Thyroid gland (tissue), 4 donors: ENCODE data around the gene CDC42EP4. TPM values are rescaled to one million over a fixed set of nuclear protein-coding genes. Genes with fewer than 3 reads are reported as not detected.
A peak's percentile ranks its signal among the peaks of the same experiment; 100 is the strongest.
"Not testable (repeated sequence)": the region's sequence is repeated elsewhere in the genome, so short reads cannot be mapped to it uniquely, and the experiment has no call there.

Experiments used
- DNase-seq, 2 donors: peaks; one replicate each; pipeline ENCODE4 v3.0.0-alpha.2; 2019
- H3K27ac ChIP-seq, 3 donors: fragments of 200-600 bp; sonication (generic); 1 replicate in 2 of 3; 2 replicates in 1 of 3; pipeline ENCODE4 v1.5.1; 2016 to 2019; ENCODE audit warnings: mild to moderate bottlenecking in 1 of 3, moderate library complexity in 1 of 3
- H3K27me3 ChIP-seq: fragments of 200-600 bp; sonication (generic); one replicate; pipeline ENCODE4 v1.5.1; 2019
- H3K36me3 ChIP-seq, 2 donors: fragments of 200-600 bp; sonication (generic); one replicate each; pipeline ENCODE4 v1.5.1; 2016 to 2019
- H3K4me1 ChIP-seq, 2 donors: fragments of 200-600 bp; sonication (generic); one replicate each; pipeline ENCODE4 v1.5.1; 2017 to 2019
- H3K4me3 ChIP-seq, 3 donors: fragments of 200-600 bp; sonication (generic); replicated peaks in 1 of 3; 1 replicate in 2 of 3; 2 replicates in 1 of 3; pipeline ENCODE4 v1.5.1; 2016; ENCODE audit warnings: mild to moderate bottlenecking in 1 of 3
- H3K9me3 ChIP-seq: fragments of 200-600 bp; sonication (generic); one replicate; pipeline ENCODE4 v1.5.1; 2017
- CTCF ChIP-seq, 6 experiments: fragments of 200-600 bp in 3 of 6; fragments of 450-650 bp in 3 of 6; sonication (generic) in 3 of 6; IDR thresholded peaks; one replicate each; pipeline ENCODE4 v1.5.1; 2016 to 2019; ENCODE audit warnings: antibody characterized with exemption in 6 of 6, mild to moderate bottlenecking in 2 of 6, inconsistent platforms in 1 of 6, moderate library complexity in 1 of 6
- POLR2A ChIP-seq, 2 donors: fragments of 450-650 bp; IDR thresholded peaks; one replicate each; pipeline ENCODE4 v1.6.1; 2017; ENCODE audit warnings: antibody characterized with exemption in 2 of 2, mild to moderate bottlenecking in 2 of 2, moderate library complexity in 1 of 2
- WGBS, 2 donors: methylation state at CpG; one replicate each; pipeline ENCODE4 v1.1.5; 2017; 5-methylcytosine and 5-hydroxymethylcytosine counted together
- intact Hi-C: fragments of 100-400 bp; cut with DNase I; formaldehyde crosslinking; loops from one replicate; pipeline ENCODE4 v1.15.1; 2023
- total RNA-seq, 4 donors: library from RNA; depleted of rRNA; stranded (reverse); fragments of >200 nt; gene quantifications; one replicate each; pipeline ENCODE4 v1.2.3, GENCODE V29; 2016

The CDC42EP4 gene
- total RNA-seq, 4 donors from 2014 or later = 68.7 to 172 (median 97.3) TPM

- WGBS, 2 donors = 0% methylated on average over 6 to 12 of the region's 38 CpGs
- DNase-seq = no peak
- intact Hi-C loops = no loop called here
These were observed 397 bp downstream of the CDC42EP4 start for GRCh38 chr17:73311428-73311780.

GRCh38 chr17:73309727-73310596 lies 1.8 kb downstream of the CDC42EP4 start:
- H3K4me1 ChIP-seq = peaks cover 49 to 53% of the 10 kb centered on the region in 2 donors
- peak overlapping the region; percentile 63 to 99 (median 99) for H3K4me3 ChIP-seq
- no peaks in the 10 kb centered on the region for H3K36me3 ChIP-seq
- TF ChIP-seq CTCF (IDR thresholded peaks at IDR 0.05) = no peak
- peak in 1 of 2 donors; percentile 16 for TF ChIP-seq POLR2A (IDR thresholded peaks at IDR 0.05)
- H3K9me3 ChIP-seq = no peaks in the 10 kb centered on the region
- 11 to 17% methylated on average over 18 to 21 of the region's 21 CpGs for WGBS, 2 donors
- peak overlapping the region; percentile 96 to 100 (median 96) for H3K27ac ChIP-seq
- peak; percentile 51 to 53 for DNase-seq
- H3K27me3 ChIP-seq = no peaks in the 10 kb centered on the region
- intact Hi-C loops = no loop called here

More at GRCh38 chr17:73311428-73311780, 397 bp downstream of the CDC42EP4 start:
- H3K4me3 ChIP-seq = peak overlapping the region; percentile 63 to 99 (median 99)
- no peaks in the 10 kb centered on the region for H3K9me3 ChIP-seq
- H3K27me3 ChIP-seq = no peaks in the 10 kb centered on the region
- H3K36me3 ChIP-seq = no peaks in the 10 kb centered on the region
- peak overlapping the region; percentile 96 to 100 (median 96) for H3K27ac ChIP-seq
- TF ChIP-seq POLR2A (IDR thresholded peaks at IDR 0.05) (no peak), CTCF (IDR thresholded peaks at IDR 0.05) (peak in 1 of 6 experiments; percentile 19)
- H3K4me1 ChIP-seq = peaks cover 35 to 39% of the 10 kb centered on the region in 2 donors

GRCh38 chr17:73308959-73309358 lies 2.8 kb downstream of the CDC42EP4 start:
- H3K27me3 ChIP-seq, H3K9me3 ChIP-seq, intact Hi-C loops, H3K36me3 ChIP-seq: not testable (repeated sequence)
- H3K27ac ChIP-seq = peak overlapping the region; percentile 96 to 100 (median 96)
- peaks cover 59 to 63% of the 10 kb centered on the region in 2 donors for H3K4me1 ChIP-seq
- DNase-seq = peak; percentile 12
- 67 to 78% methylated on average over 5 of the region's 5 CpGs for WGBS, 2 donors
- peak overlapping the region in 1 of 3 donors; percentile 99 for H3K4me3 ChIP-seq

GRCh38 chr17:73308017-73308823 lies 3.6 kb downstream of the CDC42EP4 start:
- peak in 1 of 6 experiments; percentile 4 for TF ChIP-seq CTCF (IDR thresholded peaks at IDR 0.05)
- TF ChIP-seq POLR2A (IDR thresholded peaks at IDR 0.05) = peak in 1 of 2 donors; percentile 74
- peak; percentile 98 for DNase-seq
- H3K27ac ChIP-seq = peak overlapping the region; percentile 96 to 100 (median 96)
- no peaks in the 10 kb centered on the region for H3K9me3 ChIP-seq
- peaks cover 66 to 70% of the 10 kb centered on the region in 2 donors for H3K4me1 ChIP-seq
- H3K27me3 ChIP-seq = no peaks in the 10 kb centered on the region
- WGBS, 2 donors = 10 to 23% methylated on average over 21 to 23 of the region's 23 CpGs
- H3K4me3 ChIP-seq = peak overlapping the region in 1 of 3 donors; percentile 99
- intact Hi-C loops = no loop called here
- H3K36me3 ChIP-seq = no peaks in the 10 kb centered on the region

- Histone ChIP-seq H3K36me3 (no peaks in the 10 kb centered on the region), H3K27ac (peak overlapping the region; percentile 96 to 100 (median 96)), H3K27me3 (no peaks in the 10 kb centered on the region), H3K4me1 (peaks cover 68 to 75% of the 10 kb centered on the region in 2 donors), H3K9me3 (no peaks in the 10 kb centered on the region), H3K4me3 (no peak overlapping the region)
- WGBS, 2 donors = 32 to 41% methylated on average over 9 of the region's 9 CpGs
- intact Hi-C loops = no loop called here
- peak; percentile 89 to 90 for DNase-seq
- TF ChIP-seq CTCF (IDR thresholded peaks at IDR 0.05) (no peak), POLR2A (IDR thresholded peaks at IDR 0.05) (no peak)
These were observed 4.7 kb downstream of the CDC42EP4 start for GRCh38 chr17:73307130-73307529.
